ENCODE data around the gene IKZF1.

DNA sequence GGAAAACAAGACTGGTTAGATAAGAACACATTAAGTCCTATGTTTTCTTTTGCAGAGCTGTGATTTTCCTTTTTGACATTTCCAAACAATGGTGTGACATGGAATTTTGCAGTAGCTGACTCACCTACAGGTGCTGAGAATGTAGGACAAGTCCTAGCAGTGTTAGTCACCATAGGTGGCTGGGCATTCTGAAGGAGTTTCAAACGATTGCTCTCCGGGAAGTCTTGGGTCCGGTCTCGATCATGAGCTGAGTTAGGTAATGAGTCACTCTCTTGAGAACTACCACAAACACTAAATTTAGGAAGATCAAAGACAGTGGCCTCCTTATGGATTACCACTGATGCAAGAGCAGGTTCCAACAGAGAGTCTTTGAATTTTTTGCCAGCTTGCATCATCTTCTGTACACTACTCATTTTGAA lies 142.0 kb downstream of the IKZF1 start:
- TF ChIP-seq, protein P1, sequence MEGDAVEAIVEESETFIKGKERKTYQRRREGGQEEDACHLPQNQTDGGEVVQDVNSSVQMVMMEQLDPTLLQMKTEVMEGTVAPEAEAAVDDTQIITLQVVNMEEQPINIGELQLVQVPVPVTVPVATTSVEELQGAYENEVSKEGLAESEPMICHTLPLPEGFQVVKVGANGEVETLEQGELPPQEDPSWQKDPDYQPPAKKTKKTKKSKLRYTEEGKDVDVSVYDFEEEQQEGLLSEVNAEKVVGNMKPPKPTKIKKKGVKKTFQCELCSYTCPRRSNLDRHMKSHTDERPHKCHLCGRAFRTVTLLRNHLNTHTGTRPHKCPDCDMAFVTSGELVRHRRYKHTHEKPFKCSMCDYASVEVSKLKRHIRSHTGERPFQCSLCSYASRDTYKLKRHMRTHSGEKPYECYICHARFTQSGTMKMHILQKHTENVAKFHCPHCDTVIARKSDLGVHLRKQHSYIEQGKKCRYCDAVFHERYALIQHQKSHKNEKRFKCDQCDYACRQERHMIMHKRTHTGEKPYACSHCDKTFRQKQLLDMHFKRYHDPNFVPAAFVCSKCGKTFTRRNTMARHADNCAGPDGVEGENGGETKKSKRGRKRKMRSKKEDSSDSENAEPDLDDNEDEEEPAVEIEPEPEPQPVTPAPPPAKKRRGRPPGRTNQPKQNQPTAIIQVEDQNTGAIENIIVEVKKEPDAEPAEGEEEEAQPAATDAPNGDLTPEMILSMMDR (IDR thresholded peaks at IDR 0.05; ENCODE audit: insufficient read depth, low read depth, low read length): no peak
- TF ChIP-seq EZH2 (IDR thresholded peaks at IDR 0.05; ENCODE audit: insufficient read depth, low read length): no peak
